ENCODE data around the gene FNTB. TPM values are rescaled to one million over a fixed set of nuclear protein-coding genes. Genes with fewer than 3 reads are reported as not detected.

Gene FNTB
- total RNA-seq (11.3 and 18.1 TPM in 2 replicates), polyA plus RNA-seq (19.5 and 24.3 TPM in 2 replicates)

GRCh38 chr14:64986648-64987437 is at the start of gene FNTB:
Gene FNTB (plus strand): TSS chr14:64986895. CDS start chr14:64986954, 59 bp downstream.
- Histone ChIP-seq H3K9me3 (ENCODE audit: low read depth) (no peaks in the 10 kb centered on the region), H3K27me3 (no peaks in the 10 kb centered on the region), H4K20me1 (ENCODE audit: insufficient read depth, poor library complexity, severe bottlenecking) (no peaks in the 10 kb centered on the region), H3K79me2 (peaks cover 42% of the 10 kb centered on the region), H3K9me2 (replicated peaks; ENCODE audit: insufficient read depth) (no peaks in the 10 kb centered on the region), H3K4me1 (ENCODE audit: insufficient read depth) (peaks cover 9% of the 10 kb centered on the region), H3K4me3 (peak within 1 kb of the TSS; percentile 79), H2AFZ (peak within 1 kb of the TSS; percentile 72), H3K36me3 (replicated peaks; ENCODE audit: insufficient read depth, low read depth) (no peaks in the 10 kb centered on the region), H3K4me2 (peak within 1 kb of the TSS; percentile 78), H3K27ac (peak within 1 kb of the TSS; percentile 89)
- WGBS (ENCODE audit: low lambda C conversion rate, missing lambda C conversion rate), result under 1% methylated on average over 65 of the region's 65 CpGs
- TF ChIP-seq EZH2 (IDR thresholded peaks at IDR 0.05; ENCODE audit: borderline replicate concordance) (no peak), CTCF (IDR thresholded peaks at IDR 0.05; ENCODE audit: poor library complexity) (peak; percentile 94)
- peak; percentile 96 for DNase-seq (ENCODE audit: low spot score)

GRCh38 chr14:64937171-64937820 is 49.4 kb upstream of the FNTB start:
- no peaks in the 10 kb centered on the region for H3K36me3 ChIP-seq (replicated peaks; ENCODE audit: insufficient read depth, low read depth)
- H3K27ac ChIP-seq, result peak overlapping the region; percentile 58
- no peaks in the 10 kb centered on the region for H3K9me2 ChIP-seq (replicated peaks; ENCODE audit: insufficient read depth)
- no peak overlapping the region for H2AFZ ChIP-seq
- DNase-seq (ENCODE audit: low spot score), result no peak
- no peaks in the 10 kb centered on the region for H3K27me3 ChIP-seq
- no peaks in the 10 kb centered on the region for H3K9me3 ChIP-seq (ENCODE audit: low read depth)
- no peaks in the 10 kb centered on the region for H4K20me1 ChIP-seq (ENCODE audit: insufficient read depth, poor library complexity, severe bottlenecking)
- WGBS (ENCODE audit: low lambda C conversion rate, missing lambda C conversion rate), result 39% methylated on average over 1 of the region's 1 CpG
- no peak overlapping the region for H3K4me3 ChIP-seq
- no peak for TF ChIP-seq EZH2 (IDR thresholded peaks at IDR 0.05; ENCODE audit: borderline replicate concordance)
- no peak for TF ChIP-seq CTCF (IDR thresholded peaks at IDR 0.05; ENCODE audit: poor library complexity)
- no peak for TF ChIP-seq EZH2phosphoT487 (IDR thresholded peaks at IDR 0.05; ENCODE audit: low read depth, severe bottlenecking, unreplicated experiment)
- no peak overlapping the region for H3K4me2 ChIP-seq
- H3K4me1 ChIP-seq (ENCODE audit: insufficient read depth), result peaks cover 32% of the 10 kb centered on the region
- peaks cover 28% of the 10 kb centered on the region for H3K79me2 ChIP-seq

- Histone ChIP-seq H3K4me1 (ENCODE audit: insufficient read depth) (peaks cover 32% of the 10 kb centered on the region), H3K79me2 (peaks cover 27% of the 10 kb centered on the region), H3K4me2 (no peak overlapping the region), H3K27ac (peak overlapping the region; percentile 58), H3K9me3 (ENCODE audit: low read depth) (no peaks in the 10 kb centered on the region), H4K20me1 (ENCODE audit: insufficient read depth, poor library complexity, severe bottlenecking) (no peaks in the 10 kb centered on the region), H3K4me3 (no peak overlapping the region), H3K36me3 (replicated peaks; ENCODE audit: insufficient read depth, low read depth) (no peaks in the 10 kb centered on the region), H3K27me3 (no peaks in the 10 kb centered on the region), H2AFZ (no peak overlapping the region), H3K9me2 (replicated peaks; ENCODE audit: insufficient read depth) (no peaks in the 10 kb centered on the region)
- no peak for DNase-seq (ENCODE audit: low spot score)
- TF ChIP-seq CTCF (IDR thresholded peaks at IDR 0.05; ENCODE audit: poor library complexity) (peak; percentile 28), EZH2phosphoT487 (IDR thresholded peaks at IDR 0.05; ENCODE audit: low read depth, severe bottlenecking, unreplicated experiment) (no peak), EZH2 (IDR thresholded peaks at IDR 0.05; ENCODE audit: borderline replicate concordance) (no peak)
- WGBS (ENCODE audit: low lambda C conversion rate, missing lambda C conversion rate), result 90% methylated on average over 1 of the region's 1 CpG
Observed at GRCh38 chr14:64937821-64938193, 48.9 kb upstream of the FNTB start.

Data from hepatocyte (in vitro differentiated cells).